Measurements from ENCODE around the gene PCDHB15. TPM values are rescaled to one million over a fixed set of nuclear protein-coding genes. Genes with fewer than 3 reads are reported as not detected.

The PCDHB15 gene
- total RNA-seq, 1 donor from 2014 or later = 2.5 TPM

DNA sequence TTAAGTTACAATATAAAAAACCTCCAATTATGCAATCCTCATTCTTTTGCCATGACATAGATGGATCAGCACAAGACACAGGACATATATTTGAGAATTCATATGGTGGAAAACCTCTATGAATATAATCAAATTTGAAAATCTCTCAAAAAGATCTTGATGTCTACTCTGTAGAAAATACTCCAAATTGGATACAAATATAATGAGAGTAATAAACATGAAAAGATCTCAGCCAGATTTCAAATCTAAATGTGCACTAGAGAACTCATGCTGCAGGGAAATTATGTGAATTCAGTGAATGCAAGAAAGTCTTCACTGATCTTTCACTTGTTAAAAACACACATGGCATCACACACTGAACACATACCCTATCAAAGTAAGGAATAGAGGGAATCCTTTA, 13.8 kb downstream of the PCDHB15 start:
- Histone ChIP-seq H3K4me3 (no peak overlapping the region), H3K27me3 (no peaks in the 10 kb centered on the region), H3K36me3 (no peaks in the 10 kb centered on the region), H3K4me1 (no peaks in the 10 kb centered on the region), H3K27ac (no peak overlapping the region), H3K9me3 (peaks cover 98% of the 10 kb centered on the region)
- TF ChIP-seq, protein P1, sequence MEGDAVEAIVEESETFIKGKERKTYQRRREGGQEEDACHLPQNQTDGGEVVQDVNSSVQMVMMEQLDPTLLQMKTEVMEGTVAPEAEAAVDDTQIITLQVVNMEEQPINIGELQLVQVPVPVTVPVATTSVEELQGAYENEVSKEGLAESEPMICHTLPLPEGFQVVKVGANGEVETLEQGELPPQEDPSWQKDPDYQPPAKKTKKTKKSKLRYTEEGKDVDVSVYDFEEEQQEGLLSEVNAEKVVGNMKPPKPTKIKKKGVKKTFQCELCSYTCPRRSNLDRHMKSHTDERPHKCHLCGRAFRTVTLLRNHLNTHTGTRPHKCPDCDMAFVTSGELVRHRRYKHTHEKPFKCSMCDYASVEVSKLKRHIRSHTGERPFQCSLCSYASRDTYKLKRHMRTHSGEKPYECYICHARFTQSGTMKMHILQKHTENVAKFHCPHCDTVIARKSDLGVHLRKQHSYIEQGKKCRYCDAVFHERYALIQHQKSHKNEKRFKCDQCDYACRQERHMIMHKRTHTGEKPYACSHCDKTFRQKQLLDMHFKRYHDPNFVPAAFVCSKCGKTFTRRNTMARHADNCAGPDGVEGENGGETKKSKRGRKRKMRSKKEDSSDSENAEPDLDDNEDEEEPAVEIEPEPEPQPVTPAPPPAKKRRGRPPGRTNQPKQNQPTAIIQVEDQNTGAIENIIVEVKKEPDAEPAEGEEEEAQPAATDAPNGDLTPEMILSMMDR (IDR thresholded peaks at IDR 0.05) = no peak
- ATAC-seq (no peak), DNase-seq (no peak)
- intact Hi-C loops (cut with DNase I) = no loop called here

DNA sequence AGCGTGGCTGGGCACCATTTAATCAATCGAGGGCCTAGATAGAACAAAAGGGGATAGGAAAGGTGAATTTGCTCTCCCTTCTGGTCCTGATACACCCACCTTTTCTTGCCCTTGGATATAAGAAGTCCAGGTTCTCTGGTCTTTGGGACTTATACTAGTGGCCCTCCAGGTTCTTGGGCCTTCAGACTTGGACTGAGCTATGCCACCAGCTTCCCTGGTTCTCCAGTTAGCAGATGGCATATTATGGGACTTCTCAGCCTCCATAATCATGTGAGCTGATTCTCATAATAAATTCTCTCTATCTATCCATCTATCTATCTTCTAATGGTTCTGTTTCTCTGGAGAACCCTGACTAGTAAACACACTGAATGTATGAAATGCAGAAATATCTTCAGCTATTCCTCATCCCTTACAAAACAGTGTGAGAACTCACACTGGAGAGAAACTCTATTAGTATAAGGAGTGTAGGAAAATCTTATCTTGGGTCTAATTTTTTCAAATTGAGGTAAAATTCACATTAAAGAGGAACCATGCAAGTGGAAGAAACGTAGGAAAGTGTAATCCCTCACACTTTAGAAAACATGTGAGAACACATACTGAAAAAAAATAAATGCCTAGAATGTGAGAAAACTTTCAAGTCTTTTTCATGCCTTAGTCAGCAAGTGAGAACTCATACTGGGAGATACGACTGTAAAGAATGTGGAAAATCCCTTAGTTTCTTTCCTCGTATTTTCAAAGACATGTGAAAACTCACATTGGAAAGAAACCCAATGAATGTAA, 15.5 kb downstream of the PCDHB15 start:
- TF ChIP-seq, protein P1 (IDR thresholded peaks at IDR 0.05) = no peak
- intact Hi-C loops (cut with DNase I) = no loop called here
- H3K4me1 ChIP-seq = no peaks in the 10 kb centered on the region
- no peaks in the 10 kb centered on the region for H3K36me3 ChIP-seq
- H3K4me3 ChIP-seq = no peak overlapping the region
- H3K9me3 ChIP-seq = peaks cover 100% of the 10 kb centered on the region
- H3K27ac ChIP-seq = no peak overlapping the region
- ATAC-seq (no peak), DNase-seq (no peak)
- H3K27me3 ChIP-seq = no peaks in the 10 kb centered on the region

DNA sequence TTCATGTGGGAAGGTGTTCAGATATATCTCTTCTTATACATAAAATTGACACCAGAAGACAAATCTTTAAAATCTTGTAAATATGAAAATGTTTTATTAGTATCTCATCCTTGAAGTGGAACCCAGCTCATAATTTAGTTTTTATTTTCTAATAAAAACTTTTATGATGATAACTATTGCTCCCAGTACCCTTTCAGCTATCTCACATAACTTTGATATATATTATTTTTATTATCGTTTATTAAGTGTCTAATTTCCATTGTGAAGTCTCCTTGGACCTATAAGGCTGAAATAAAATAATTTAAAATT, 16.0 kb downstream of the PCDHB15 start:
- intact Hi-C loops (cut with DNase I) = no loop called here
- H3K27ac ChIP-seq = no peak overlapping the region
- H3K36me3 ChIP-seq = no peaks in the 10 kb centered on the region
- DNase-seq (no peak), ATAC-seq (no peak)
- H3K4me1 ChIP-seq = no peaks in the 10 kb centered on the region
- peaks cover 100% of the 10 kb centered on the region for H3K9me3 ChIP-seq
- H3K4me3 ChIP-seq = no peak overlapping the region
- H3K27me3 ChIP-seq = no peaks in the 10 kb centered on the region
- TF ChIP-seq, protein P1 (IDR thresholded peaks at IDR 0.05) = no peak

DNA sequence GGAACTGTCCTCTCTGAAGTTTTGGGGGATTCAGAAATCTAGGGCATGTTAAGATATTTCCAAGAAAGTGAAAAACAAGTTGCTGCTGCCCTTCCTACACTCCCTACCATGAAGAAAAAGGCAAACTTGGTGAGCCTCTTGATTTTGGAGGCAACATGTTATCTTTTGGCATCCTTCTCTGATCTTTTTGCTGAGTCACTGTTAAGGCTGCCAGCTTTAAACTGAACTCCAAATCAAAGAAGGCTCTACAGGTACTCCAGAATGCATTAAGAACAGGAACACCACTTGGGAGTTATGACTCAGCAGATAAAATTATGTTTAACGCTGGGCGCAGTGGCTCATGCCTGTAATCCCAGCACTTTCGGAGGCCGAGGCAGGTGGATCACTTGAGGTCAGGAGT, 24.0 kb downstream of the PCDHB15 start:
- Histone ChIP-seq H3K4me1 (no peaks in the 10 kb centered on the region), H3K4me3 (no peak overlapping the region), H3K27ac (no peak overlapping the region), H3K27me3 (no peaks in the 10 kb centered on the region), H3K9me3 (peaks cover 95% of the 10 kb centered on the region), H3K36me3 (no peaks in the 10 kb centered on the region)
- ATAC-seq (no peak), DNase-seq (no peak)
- intact Hi-C loops (cut with DNase I) = no loop called here
- TF ChIP-seq, protein P1 (IDR thresholded peaks at IDR 0.05) = no peak

DNA sequence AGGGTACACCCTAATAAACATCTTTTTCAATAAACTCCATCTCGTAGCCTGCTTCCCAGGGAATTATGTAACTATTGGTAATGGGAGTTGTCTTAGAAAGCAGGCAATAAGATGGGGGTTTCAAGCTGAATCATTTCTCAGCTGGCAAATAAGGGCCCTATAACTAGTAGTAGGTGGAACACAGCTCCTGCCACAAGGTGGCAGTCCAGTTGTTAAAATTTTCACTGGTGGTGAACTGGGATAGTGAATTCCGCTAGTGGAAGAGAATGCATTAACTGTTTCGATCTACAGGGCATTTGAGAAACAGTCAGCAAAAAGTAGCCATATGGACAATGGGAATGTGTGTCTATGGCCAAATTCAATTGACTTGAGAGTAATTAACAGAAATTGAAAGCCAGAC, 27.7 kb downstream of the PCDHB15 start:
- TF ChIP-seq, protein P1 (IDR thresholded peaks at IDR 0.05) = no peak
- H3K9me3 ChIP-seq = peaks cover 58% of the 10 kb centered on the region
- no peak overlapping the region for H3K4me3 ChIP-seq
- H3K36me3 ChIP-seq = no peaks in the 10 kb centered on the region
- intact Hi-C loops (cut with DNase I) = no loop called here
- DNase-seq (no peak), ATAC-seq (no peak)
- H3K27me3 ChIP-seq = no peaks in the 10 kb centered on the region
- H3K4me1 ChIP-seq = no peaks in the 10 kb centered on the region
- no peak overlapping the region for H3K27ac ChIP-seq

DNA sequence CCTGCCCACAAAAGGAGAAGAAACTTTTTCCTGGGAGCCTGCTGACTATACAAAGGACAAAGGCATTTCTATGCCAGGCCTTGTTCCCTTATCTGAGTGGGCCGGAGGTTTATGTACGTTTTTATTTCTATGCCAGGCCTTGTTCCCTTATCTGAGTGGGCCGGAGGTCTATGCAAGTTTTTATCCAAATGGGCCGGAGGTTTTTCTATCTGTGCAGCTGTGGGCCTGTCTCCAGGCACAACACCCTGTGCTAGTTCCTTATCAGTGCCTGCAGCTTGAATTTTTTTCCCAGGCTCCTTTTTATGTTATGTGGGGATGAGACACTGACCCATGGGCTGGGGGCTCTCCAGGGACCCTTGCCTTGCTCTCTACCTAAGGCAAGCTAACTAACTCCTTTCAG, 53.2 kb downstream of the PCDHB15 start:
- TF ChIP-seq, protein P1 (IDR thresholded peaks at IDR 0.05) = no peak
- Histone ChIP-seq H3K9me3 (peaks cover 68% of the 10 kb centered on the region), H3K27me3 (no peaks in the 10 kb centered on the region), H3K36me3 (no peaks in the 10 kb centered on the region), H3K4me1 (no peaks in the 10 kb centered on the region), H3K4me3 (no peak overlapping the region), H3K27ac (no peak overlapping the region)
- DNase-seq (no peak), ATAC-seq (no peak)
- intact Hi-C loops (cut with DNase I) = no loop called here
